Left lung (tissue), 10 donors: ENCODE data around the gene ZNF148. TPM values are rescaled to one million over a fixed set of nuclear protein-coding genes. Genes with fewer than 3 reads are reported as not detected.
"Not testable (repeated sequence)": the region's sequence is repeated elsewhere in the genome, so short reads cannot be mapped to it uniquely, and the experiment has no call there.

Experiments
- ATAC-seq: fragments of 200-7000 bp; cut with Tn5 transposase; one replicate; pipeline ENCODE4 v1.9.1; 2020; ENCODE audit warnings: moderate library complexity
- DNase-seq, 4 donors: peaks; one replicate each; pipeline ENCODE4 v3.0.0-alpha.2; 2013 to 2020
- H3K27ac ChIP-seq, 2 donors: fragments of 200-600 bp; sonication (generic) in 1 of 2; one replicate each; pipeline versions ENCODE4 v1.5.0 to v1.8.0; 2020 to 2021
- H3K27me3 ChIP-seq, 2 donors: fragments of 200-600 bp; sonication (generic) in 1 of 2; one replicate each; pipeline versions ENCODE4 v1.5.0 to v1.8.0; 2020 to 2021
- H3K36me3 ChIP-seq, 2 donors: fragments of 200-600 bp; sonication (generic) in 1 of 2; one replicate each; pipeline versions ENCODE4 v1.5.0 to v1.8.0; 2020 to 2021
- H3K4me1 ChIP-seq, 2 donors: fragments of 200-600 bp; one replicate each; pipeline ENCODE4 v1.8.0; 2021
- H3K4me3 ChIP-seq, 2 donors: fragments of 200-600 bp; sonication (generic) in 1 of 2; one replicate each; pipeline versions ENCODE4 v1.5.0 to v1.8.0; 2020 to 2021; ENCODE audit warnings: mild to moderate bottlenecking in 1 of 2
- H3K9me3 ChIP-seq, 2 donors: fragments of 200-600 bp; sonication (generic) in 1 of 2; one replicate each; pipeline versions ENCODE4 v1.5.0 to v1.8.0; 2020 to 2021
- CTCF ChIP-seq, 2 donors: fragments of 200-600 bp; sonication (generic) in 1 of 2; IDR thresholded peaks; one replicate each; pipeline versions ENCODE4 v1.5.0 to v1.8.0; 2021; ENCODE audit warnings: antibody characterized with exemption in 2 of 2
- intact Hi-C, 2 donors: fragments of 100-400 bp; cut with DNase I; formaldehyde crosslinking; loops; one replicate each; pipeline versions ENCODE4 v1.11.2 to v1.14.2; 2022
- polyA plus RNA-seq, 6 donors: library from polyadenylated mRNA; unstranded; fragments of 120-200 nt; gene quantifications; one replicate each; pipeline ENCODE4 v1.2.1, GENCODE V29; 2013; ENCODE audit not compliant: insufficient read length in 6 of 6
- total RNA-seq, 2 donors: library from RNA; stranded (reverse); fragmentation: NEBNext Ultra II Directional; extraction: Animal tissue kit (Norgen Biotek cat#: 25700); gene quantifications; one replicate each; pipeline ENCODE4 v1.2.1, GENCODE V29; 2021
- donor health status: DM: no; HTN: yes; CAD: no.
- donor health status: DM: no; HTN: no; CAD: no.

Gene ZNF148
- total and polyA plus RNA-seq, 8 donors: 35.2 to 44.9 (median 40.3) TPM

- Histone ChIP-seq H3K36me3 (no peaks in the 10 kb centered on the region), H3K27ac (no peak overlapping the region), H3K4me3 (no peak overlapping the region), H3K9me3 (no peaks in the 10 kb centered on the region), H3K4me1 (peaks cover 0 to 22% of the 10 kb centered on the region in 2 donors), H3K27me3 (no peaks in the 10 kb centered on the region)
- intact Hi-C loops: no loop called here
- DNase-seq: no peak
- TF ChIP-seq CTCF (IDR thresholded peaks at IDR 0.05): no peak
- ATAC-seq: no peak
Observed at GRCh38 chr3:125350597-125350996, 24.5 kb downstream of the ZNF148 start.

GRCh38 chr3:125349556-125350165, 25.5 kb downstream of the ZNF148 start:
- Histone ChIP-seq H3K27ac (no peak overlapping the region), H3K27me3 (no peaks in the 10 kb centered on the region), H3K9me3 (peaks cover 0 to 1% of the 10 kb centered on the region in 2 donors), H3K36me3 (no peaks in the 10 kb centered on the region), H3K4me3 (no peak overlapping the region), H3K4me1 (peaks cover 0 to 22% of the 10 kb centered on the region in 2 donors)
- TF ChIP-seq CTCF (IDR thresholded peaks at IDR 0.05): no peak
- intact Hi-C loops: no loop called here
- DNase-seq (no peak), ATAC-seq (no peak)

- ATAC-seq: no peak
Observed at GRCh38 chr3:125349055-125349454, 26.1 kb downstream of the ZNF148 start.

GRCh38 chr3:125343367-125343766, 31.8 kb downstream of the ZNF148 start:
- H3K4me3 ChIP-seq, H3K27ac ChIP-seq, H3K36me3 ChIP-seq, ATAC-seq, intact Hi-C loops, DNase-seq, H3K27me3 ChIP-seq, H3K4me1 ChIP-seq: not testable (repeated sequence)
- peaks cover 0 to 14% of the 10 kb centered on the region in 2 donors for H3K9me3 ChIP-seq

More at GRCh38 chr3:125349055-125349454, 26.1 kb downstream of the ZNF148 start:
- no peak for TF ChIP-seq CTCF (IDR thresholded peaks at IDR 0.05)
- Histone ChIP-seq H3K27ac (no peak overlapping the region), H3K4me3 (no peak overlapping the region), H3K36me3 (no peaks in the 10 kb centered on the region), H3K4me1 (peaks cover 0 to 22% of the 10 kb centered on the region in 2 donors), H3K9me3 (peaks cover 0 to 4% of the 10 kb centered on the region in 2 donors), H3K27me3 (no peaks in the 10 kb centered on the region)
- intact Hi-C loops: no loop called here
- no peak for DNase-seq

- Histone ChIP-seq H3K27ac (no peak overlapping the region), H3K36me3 (no peaks in the 10 kb centered on the region), H3K27me3 (no peaks in the 10 kb centered on the region), H3K9me3 (peaks cover 0 to 14% of the 10 kb centered on the region in 2 donors), H3K4me3 (no peak overlapping the region), H3K4me1 (peaks cover 5 to 21% of the 10 kb centered on the region in 2 donors)
- ATAC-seq (no peak), DNase-seq (no peak)
- intact Hi-C loops: no loop called here
- TF ChIP-seq CTCF (IDR thresholded peaks at IDR 0.05): no peak
Observed at GRCh38 chr3:125340121-125340520, 35.0 kb downstream of the ZNF148 start.

- H3K36me3 ChIP-seq: no peaks in the 10 kb centered on the region
- peaks cover 0 to 7% of the 10 kb centered on the region in 2 donors for H3K9me3 ChIP-seq
- H3K4me3 ChIP-seq: no peak overlapping the region
- TF ChIP-seq CTCF (IDR thresholded peaks at IDR 0.05): no peak
- ATAC-seq (no peak), DNase-seq (no peak)
- no peaks in the 10 kb centered on the region for H3K27me3 ChIP-seq
- intact Hi-C loops: no loop called here
- peaks cover 10 to 28% of the 10 kb centered on the region in 2 donors for H3K4me1 ChIP-seq
- H3K27ac ChIP-seq: no peak overlapping the region
Observed at GRCh38 chr3:125337506-125337905, 37.6 kb downstream of the ZNF148 start.
